ENCODE data around the gene FAM234B. TPM values are rescaled to one million over a fixed set of nuclear protein-coding genes. Genes with fewer than 3 reads are reported as not detected.

Gene FAM234B
- total RNA-seq, 2 donors from 2014 or later: 14.7 to 24.3 TPM

GRCh38 chr12:13106666-13107065 lies 62.5 kb downstream of the FAM234B start:
- H3K4me1 ChIP-seq (replicated peaks): peaks cover 3% of the 10 kb centered on the region
- 95% methylated on average over 1 of the region's 1 CpG for WGBS

GRCh38 chr12:13112968-13113367 lies 68.8 kb downstream of the FAM234B start:
- Histone ChIP-seq H3K9me3 (no peaks in the 10 kb centered on the region), H3K27me3 (replicated peaks; ENCODE audit: insufficient read depth) (no peaks in the 10 kb centered on the region), H3K36me3 (no peaks in the 10 kb centered on the region), H3K4me3 (no peak overlapping the region), H3K27ac (no peak overlapping the region), H3K4me1 (replicated peaks) (no peaks in the 10 kb centered on the region)
- DNase-seq (ENCODE audit: low spot score): no peak
- intact Hi-C loops (cut with DNase I): no loop called here
- TF ChIP-seq CTCF (IDR thresholded peaks at IDR 0.05) (no peak), POLR2AphosphoS5 (IDR thresholded peaks at IDR 0.05) (no peak), POLR2A (IDR thresholded peaks at IDR 0.05) (no peak)
- 93% methylated on average over 6 of the region's 6 CpGs for WGBS

More at GRCh38 chr12:13106666-13107065, 62.5 kb downstream of the FAM234B start:
- TF ChIP-seq CTCF (IDR thresholded peaks at IDR 0.05) (no peak), POLR2A (IDR thresholded peaks at IDR 0.05) (no peak), POLR2AphosphoS5 (IDR thresholded peaks at IDR 0.05) (no peak)
- no peaks in the 10 kb centered on the region for H3K27me3 ChIP-seq (replicated peaks; ENCODE audit: insufficient read depth)
- H3K4me3 ChIP-seq: no peak overlapping the region
- no peaks in the 10 kb centered on the region for H3K9me3 ChIP-seq
- no peak for DNase-seq (ENCODE audit: low spot score)
- H3K27ac ChIP-seq: no peak overlapping the region
- H3K36me3 ChIP-seq: no peaks in the 10 kb centered on the region
- intact Hi-C loops (cut with DNase I): no loop called here

GRCh38 chr12:13114251-13115052 lies 70.3 kb downstream of the FAM234B start:
- no peak for DNase-seq (ENCODE audit: low spot score)
- no peaks in the 10 kb centered on the region for H3K9me3 ChIP-seq
- H3K4me3 ChIP-seq: no peak overlapping the region
- no peaks in the 10 kb centered on the region for H3K36me3 ChIP-seq
- no peaks in the 10 kb centered on the region for H3K27me3 ChIP-seq (replicated peaks; ENCODE audit: insufficient read depth)
- intact Hi-C loops (cut with DNase I): no loop called here
- TF ChIP-seq CTCF (IDR thresholded peaks at IDR 0.05) (no peak), POLR2A (IDR thresholded peaks at IDR 0.05) (no peak), POLR2AphosphoS5 (IDR thresholded peaks at IDR 0.05) (no peak)
- H3K4me1 ChIP-seq (replicated peaks): no peaks in the 10 kb centered on the region
- H3K27ac ChIP-seq: no peak overlapping the region
- WGBS: 56% methylated on average over 15 of the region's 15 CpGs

- H3K4me1 ChIP-seq (replicated peaks): no peaks in the 10 kb centered on the region
- no peak for DNase-seq (ENCODE audit: low spot score)
- TF ChIP-seq POLR2AphosphoS5 (IDR thresholded peaks at IDR 0.05): no peak
- no peak for TF ChIP-seq POLR2A (IDR thresholded peaks at IDR 0.05)
- TF ChIP-seq CTCF (IDR thresholded peaks at IDR 0.05): no peak
- intact Hi-C loops (cut with DNase I): no loop called here
- H3K9me3 ChIP-seq: no peaks in the 10 kb centered on the region
- H3K27me3 ChIP-seq (replicated peaks; ENCODE audit: insufficient read depth): no peaks in the 10 kb centered on the region
- no peak overlapping the region for H3K4me3 ChIP-seq
- H3K36me3 ChIP-seq: no peaks in the 10 kb centered on the region
- no peak overlapping the region for H3K27ac ChIP-seq
- 82% methylated on average over 7 of the region's 7 CpGs for WGBS
Measured at GRCh38 chr12:13116259-13116658, 72.1 kb downstream of the FAM234B start.

GRCh38 chr12:13117029-13117428 lies 72.8 kb downstream of the FAM234B start:
- H3K36me3 ChIP-seq: no peaks in the 10 kb centered on the region
- TF ChIP-seq POLR2AphosphoS5 (IDR thresholded peaks at IDR 0.05) (no peak), POLR2A (IDR thresholded peaks at IDR 0.05) (no peak), CTCF (IDR thresholded peaks at IDR 0.05) (no peak)
- H3K9me3 ChIP-seq: no peaks in the 10 kb centered on the region
- no peak overlapping the region for H3K27ac ChIP-seq
- intact Hi-C loops (cut with DNase I): no loop called here
- no peak overlapping the region for H3K4me3 ChIP-seq
- 70% methylated on average over 6 of the region's 6 CpGs for WGBS
- H3K27me3 ChIP-seq (replicated peaks; ENCODE audit: insufficient read depth): no peaks in the 10 kb centered on the region
- no peak for DNase-seq (ENCODE audit: low spot score)
- H3K4me1 ChIP-seq (replicated peaks): no peaks in the 10 kb centered on the region
